Measurements from ENCODE around the gene SPIRE2. TPM values are rescaled to one million over a fixed set of nuclear protein-coding genes. Genes with fewer than 3 reads are reported as not detected.

Gene SPIRE2
- total and polyA plus RNA-seq, 4 donors, result 12.3 to 51.3 (median 27.2) TPM

DNA sequence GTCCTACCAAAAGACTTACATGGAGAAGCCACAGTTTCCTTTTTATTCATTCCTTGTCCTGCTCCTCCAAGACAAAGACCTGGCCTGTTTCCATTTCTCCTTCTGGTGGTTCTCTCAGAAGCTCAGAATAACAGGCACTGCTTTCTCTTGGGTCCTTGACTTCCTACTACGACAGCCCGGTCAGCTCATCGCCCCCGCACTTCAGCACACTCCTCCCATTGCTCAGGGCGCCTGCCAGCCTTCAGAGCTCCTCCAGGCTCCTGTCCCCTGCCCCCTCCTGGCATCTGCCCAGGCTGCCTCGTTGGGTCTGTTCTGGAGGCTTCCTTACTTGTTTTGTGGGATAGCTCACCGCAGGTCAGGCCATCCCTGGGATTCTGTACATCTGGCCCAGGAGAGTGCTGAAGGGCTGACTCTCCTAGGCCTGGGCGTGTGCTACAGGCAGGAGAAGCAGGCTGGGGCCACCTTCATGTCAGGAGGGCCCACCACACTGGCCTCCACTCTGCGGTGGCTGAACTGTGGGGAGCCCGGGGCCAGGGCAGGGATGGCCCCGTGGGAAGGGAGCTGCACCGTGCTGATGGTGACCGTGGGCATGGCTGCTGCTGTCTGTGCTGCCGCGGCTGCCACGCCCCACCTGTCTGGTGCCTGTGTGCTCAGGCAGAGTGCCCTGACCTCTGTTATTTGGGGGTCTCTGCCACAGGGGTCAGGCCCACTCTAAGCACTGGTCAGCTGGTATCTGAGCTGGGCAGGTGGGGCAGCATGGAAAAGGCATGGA is 62.8 kb downstream of the SPIRE2 start:
- H3K27me3 ChIP-seq (ENCODE audit: control insufficient read depth, insufficient read depth, low read length), result no peaks in the 10 kb centered on the region
- DNase-seq (ENCODE audit: low read depth in 4 of 6, low spot score in 6 of 6), result peak in 1 of 6 donors; percentile 55
- H3K9me3 ChIP-seq (ENCODE audit: control insufficient read depth, insufficient read depth, low read length), result no peaks in the 10 kb centered on the region
- H3K27ac ChIP-seq (ENCODE audit: low read depth, low read length), result peak overlapping the region; percentile 81
- 85% methylated on average over 16 of the region's 16 CpGs for WGBS (ENCODE audit: insufficient coverage)
- no peak overlapping the region for H3K4me3 ChIP-seq (ENCODE audit: low read depth, low read length)
- H3K36me3 ChIP-seq (ENCODE audit: control insufficient read depth, insufficient read depth, low read length), result peaks cover 96% of the 10 kb centered on the region
- H3K4me1 ChIP-seq (ENCODE audit: control insufficient read depth, insufficient read depth, low read length), result peaks cover 7% of the 10 kb centered on the region

DNA sequence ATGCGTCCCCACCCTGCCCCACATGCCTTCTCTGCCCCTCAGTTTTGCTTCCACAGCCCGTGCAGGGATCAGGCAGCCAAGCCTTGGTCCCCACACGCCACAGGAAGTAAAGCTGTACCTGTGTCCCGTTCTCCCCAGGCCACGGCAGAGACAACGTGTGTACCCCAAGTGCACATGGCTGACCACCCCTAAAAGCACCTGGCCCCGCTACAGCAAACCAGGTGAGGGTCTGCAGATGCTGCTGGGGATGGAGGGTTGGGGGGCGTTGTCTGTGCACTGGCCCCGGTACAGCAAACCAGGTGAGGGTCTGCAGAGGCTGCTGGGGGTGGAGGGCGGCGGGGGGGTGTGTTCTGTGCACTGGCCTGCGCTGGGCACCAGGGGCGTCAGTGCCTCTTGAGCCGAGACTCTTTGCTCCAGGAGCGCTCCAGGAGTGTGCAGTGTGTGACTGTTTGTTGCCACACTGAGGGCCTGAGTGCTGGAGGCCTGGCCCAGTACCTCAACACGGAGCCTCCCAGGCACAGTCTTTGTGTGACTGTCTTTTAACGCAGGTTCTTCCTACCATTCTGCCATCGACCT is 63.9 kb downstream of the SPIRE2 start:
- no peaks in the 10 kb centered on the region for H3K9me3 ChIP-seq (ENCODE audit: control insufficient read depth, insufficient read depth, low read length)
- no peak overlapping the region for H3K4me3 ChIP-seq (ENCODE audit: low read depth, low read length)
- H3K4me1 ChIP-seq (ENCODE audit: control insufficient read depth, insufficient read depth, low read length), result peaks cover 7% of the 10 kb centered on the region
- no peak overlapping the region for H3K27ac ChIP-seq (ENCODE audit: low read depth, low read length)
- peaks cover 96% of the 10 kb centered on the region for H3K36me3 ChIP-seq (ENCODE audit: control insufficient read depth, insufficient read depth, low read length)
- no peaks in the 10 kb centered on the region for H3K27me3 ChIP-seq (ENCODE audit: control insufficient read depth, insufficient read depth, low read length)
- WGBS (ENCODE audit: insufficient coverage), result 96% methylated on average over 16 of the region's 18 CpGs
- no peak for DNase-seq (ENCODE audit: low read depth in 4 of 6, low spot score in 6 of 6)

GRCh38 chr16:89892635-89893034 is 64.4 kb downstream of the SPIRE2 start:
- no peaks in the 10 kb centered on the region for H3K27me3 ChIP-seq (ENCODE audit: control insufficient read depth, insufficient read depth, low read length)
- H3K9me3 ChIP-seq (ENCODE audit: control insufficient read depth, insufficient read depth, low read length), result no peaks in the 10 kb centered on the region
- no peak overlapping the region for H3K27ac ChIP-seq (ENCODE audit: low read depth, low read length)
- H3K4me3 ChIP-seq (ENCODE audit: low read depth, low read length), result no peak overlapping the region
- peaks cover 95% of the 10 kb centered on the region for H3K36me3 ChIP-seq (ENCODE audit: control insufficient read depth, insufficient read depth, low read length)
- 97% methylated on average over 8 of the region's 9 CpGs for WGBS (ENCODE audit: insufficient coverage)
- peaks cover 7% of the 10 kb centered on the region for H3K4me1 ChIP-seq (ENCODE audit: control insufficient read depth, insufficient read depth, low read length)
- DNase-seq (ENCODE audit: low read depth in 4 of 6, low spot score in 6 of 6), result no peak

DNA sequence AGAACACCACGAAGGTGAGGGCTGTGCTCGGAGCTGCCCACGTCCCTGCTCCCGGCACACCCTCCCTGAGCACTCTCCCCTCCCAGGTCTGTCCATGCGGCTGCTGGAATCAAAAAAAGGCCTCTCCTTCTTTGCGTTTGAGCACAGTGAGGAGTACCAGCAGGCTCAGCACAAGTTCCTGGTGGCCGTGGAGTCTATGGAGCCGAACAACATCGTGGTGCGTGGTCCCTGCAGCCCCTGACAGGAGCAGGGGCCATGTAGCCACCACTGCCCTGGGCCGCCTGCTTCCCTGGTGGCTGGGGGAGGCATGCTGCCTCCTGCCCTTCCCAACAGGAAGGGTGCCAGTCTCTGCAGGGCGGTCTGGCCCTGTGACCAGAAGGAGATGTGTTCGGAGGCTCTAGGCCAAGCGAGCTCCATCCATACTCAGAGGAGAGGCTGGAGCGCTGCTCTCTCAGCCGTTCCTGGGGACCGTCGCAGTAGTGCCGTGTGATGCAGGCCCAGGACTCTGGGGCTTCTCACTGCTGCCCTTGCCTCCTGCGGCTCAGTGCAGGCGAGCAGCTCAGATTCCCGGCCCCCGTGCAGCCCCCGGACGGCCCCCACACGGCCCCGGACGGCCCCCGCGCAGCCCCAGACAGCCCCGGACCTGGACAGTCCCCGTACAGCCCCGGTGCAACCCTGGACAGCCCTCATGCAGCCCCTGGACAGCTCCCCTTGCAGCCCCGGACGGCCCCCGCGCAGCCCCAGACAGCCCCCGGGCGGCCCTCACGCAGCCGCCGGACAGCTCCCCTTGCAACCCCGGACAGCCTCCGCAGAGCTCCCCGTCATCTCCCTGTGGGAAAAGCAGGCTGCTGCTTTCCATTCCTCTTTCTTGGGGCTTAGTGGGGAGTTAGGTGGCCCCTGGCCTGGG is 65.6 kb downstream of the SPIRE2 start:
- no peak for DNase-seq (ENCODE audit: low read depth in 4 of 6, low spot score in 6 of 6)
- peaks cover 7% of the 10 kb centered on the region for H3K4me1 ChIP-seq (ENCODE audit: control insufficient read depth, insufficient read depth, low read length)
- WGBS (ENCODE audit: insufficient coverage), result 95% methylated on average over 37 of the region's 45 CpGs
- peaks cover 95% of the 10 kb centered on the region for H3K36me3 ChIP-seq (ENCODE audit: control insufficient read depth, insufficient read depth, low read length)
- H3K27ac ChIP-seq (ENCODE audit: low read depth, low read length), result no peak overlapping the region
- no peak overlapping the region for H3K4me3 ChIP-seq (ENCODE audit: low read depth, low read length)
- no peaks in the 10 kb centered on the region for H3K27me3 ChIP-seq (ENCODE audit: control insufficient read depth, insufficient read depth, low read length)
- no peaks in the 10 kb centered on the region for H3K9me3 ChIP-seq (ENCODE audit: control insufficient read depth, insufficient read depth, low read length)

GRCh38 chr16:89895482-89896250 is 67.4 kb downstream of the SPIRE2 start:
- H3K9me3 ChIP-seq (ENCODE audit: control insufficient read depth, insufficient read depth, low read length), result no peaks in the 10 kb centered on the region
- H3K36me3 ChIP-seq (ENCODE audit: control insufficient read depth, insufficient read depth, low read length), result peaks cover 96% of the 10 kb centered on the region
- 94% methylated on average over 25 of the region's 26 CpGs for WGBS (ENCODE audit: insufficient coverage)
- DNase-seq (ENCODE audit: low read depth in 4 of 6, low spot score in 6 of 6), result no peak
- H3K4me1 ChIP-seq (ENCODE audit: control insufficient read depth, insufficient read depth, low read length), result peaks cover 7% of the 10 kb centered on the region
- H3K27me3 ChIP-seq (ENCODE audit: control insufficient read depth, insufficient read depth, low read length), result no peaks in the 10 kb centered on the region
- H3K4me3 ChIP-seq (ENCODE audit: low read depth, low read length), result no peak overlapping the region
- no peak overlapping the region for H3K27ac ChIP-seq (ENCODE audit: low read depth, low read length)

DNA sequence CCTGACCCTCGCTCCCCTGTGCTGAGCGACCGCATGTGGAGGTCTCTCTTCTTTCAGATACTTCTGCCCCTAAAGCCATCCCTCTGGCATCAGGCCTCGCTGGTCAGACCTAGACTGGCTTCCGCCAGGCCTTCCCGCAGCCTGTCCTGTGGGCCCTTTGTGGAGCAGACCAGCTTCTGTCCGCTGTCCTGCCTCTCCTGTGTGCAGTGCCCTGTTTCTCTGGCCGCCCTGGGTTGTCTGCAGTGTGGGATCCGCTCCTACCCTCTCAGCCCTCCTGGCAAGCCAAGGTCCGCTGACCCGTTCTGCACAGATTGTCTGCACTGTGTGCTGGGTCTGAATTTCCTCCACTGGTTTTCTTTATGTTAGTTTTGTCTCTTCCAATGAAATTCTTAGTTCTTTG is 68.9 kb downstream of the SPIRE2 start:
- H3K36me3 ChIP-seq (ENCODE audit: control insufficient read depth, insufficient read depth, low read length), result peaks cover 89% of the 10 kb centered on the region
- no peaks in the 10 kb centered on the region for H3K27me3 ChIP-seq (ENCODE audit: control insufficient read depth, insufficient read depth, low read length)
- 96% methylated on average over 8 of the region's 11 CpGs for WGBS (ENCODE audit: insufficient coverage)
- no peaks in the 10 kb centered on the region for H3K9me3 ChIP-seq (ENCODE audit: control insufficient read depth, insufficient read depth, low read length)
- no peak for DNase-seq (ENCODE audit: low read depth in 4 of 6, low spot score in 6 of 6)
- H3K4me1 ChIP-seq (ENCODE audit: control insufficient read depth, insufficient read depth, low read length), result no peaks in the 10 kb centered on the region
- no peak overlapping the region for H3K27ac ChIP-seq (ENCODE audit: low read depth, low read length)
- H3K4me3 ChIP-seq (ENCODE audit: low read depth, low read length), result no peak overlapping the region

- Histone ChIP-seq H3K9me3 (ENCODE audit: control insufficient read depth, insufficient read depth, low read length) (no peaks in the 10 kb centered on the region), H3K27ac (ENCODE audit: low read depth, low read length) (no peak overlapping the region), H3K36me3 (ENCODE audit: control insufficient read depth, insufficient read depth, low read length) (peaks cover 86% of the 10 kb centered on the region), H3K4me1 (ENCODE audit: control insufficient read depth, insufficient read depth, low read length) (no peaks in the 10 kb centered on the region), H3K4me3 (ENCODE audit: low read depth, low read length) (no peak overlapping the region), H3K27me3 (ENCODE audit: control insufficient read depth, insufficient read depth, low read length) (no peaks in the 10 kb centered on the region)
- no peak for DNase-seq (ENCODE audit: low read depth in 4 of 6, low spot score in 6 of 6)
- WGBS (ENCODE audit: insufficient coverage), result 95% methylated on average over 36 of the region's 36 CpGs
Measured at GRCh38 chr16:89898201-89898967, 70.1 kb downstream of the SPIRE2 start.

GRCh38 chr16:89899879-89900481 is 71.7 kb downstream of the SPIRE2 start:
- H3K27me3 ChIP-seq (ENCODE audit: control insufficient read depth, insufficient read depth, low read length), result no peaks in the 10 kb centered on the region
- H3K27ac ChIP-seq (ENCODE audit: low read depth, low read length), result no peak overlapping the region
- DNase-seq (ENCODE audit: low read depth in 4 of 6, low spot score in 6 of 6), result no peak
- WGBS (ENCODE audit: insufficient coverage), result 96% methylated on average over 19 of the region's 20 CpGs
- no peaks in the 10 kb centered on the region for H3K9me3 ChIP-seq (ENCODE audit: control insufficient read depth, insufficient read depth, low read length)
- H3K4me1 ChIP-seq (ENCODE audit: control insufficient read depth, insufficient read depth, low read length), result no peaks in the 10 kb centered on the region
- peaks cover 86% of the 10 kb centered on the region for H3K36me3 ChIP-seq (ENCODE audit: control insufficient read depth, insufficient read depth, low read length)
- no peak overlapping the region for H3K4me3 ChIP-seq (ENCODE audit: low read depth, low read length)
